Measurements from ENCODE around the gene LPIN1. TPM values are rescaled to one million over a fixed set of nuclear protein-coding genes. Genes with fewer than 3 reads are reported as not detected.
A peak's percentile ranks its signal among the peaks of the same experiment; 100 is the strongest.
"Not testable (repeated sequence)": the region's sequence is repeated elsewhere in the genome, so short reads cannot be mapped to it uniquely, and the experiment has no call there.

The LPIN1 gene
- total RNA-seq, 1 donor from 2014 or later: 12.1 TPM

DNA sequence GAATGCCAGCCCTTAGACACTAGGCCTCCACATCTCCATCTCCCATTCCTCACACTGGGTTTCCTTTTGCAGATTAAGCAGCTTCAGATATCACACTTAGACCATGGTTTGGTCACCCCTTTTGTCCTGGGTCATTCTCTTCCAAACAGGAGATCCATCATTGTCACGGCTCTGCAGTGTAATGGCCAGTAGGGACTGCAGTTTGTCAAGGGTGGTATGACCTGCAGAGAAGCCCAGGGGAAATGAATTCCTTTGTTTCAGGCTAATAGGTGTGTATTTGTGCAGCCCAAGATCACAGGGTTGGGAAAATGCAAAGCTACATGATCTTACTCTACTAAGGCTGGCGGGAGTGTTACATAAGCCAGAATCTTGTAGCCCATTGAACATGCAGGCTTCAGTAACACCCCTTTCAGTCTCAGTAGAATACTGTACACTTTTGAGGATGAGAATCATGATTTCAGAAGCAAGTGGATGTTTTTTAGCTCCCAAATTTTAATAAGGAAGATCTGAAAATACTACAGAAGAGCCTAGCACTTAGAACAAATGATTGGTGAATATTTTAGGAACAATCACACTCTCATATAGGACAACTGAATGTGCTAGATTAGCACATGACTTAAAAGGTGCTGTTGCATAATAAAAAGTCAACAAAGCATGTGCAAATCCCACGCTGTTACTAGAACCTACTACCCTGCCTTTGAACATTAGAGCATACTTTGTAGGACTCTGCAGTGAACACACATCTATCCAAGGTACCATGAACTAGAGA is 24.0 kb upstream of the LPIN1 start:
- Histone ChIP-seq H3K4me3 (ENCODE audit: low read depth, low read length) (no peak overlapping the region), H3K27me3 (ENCODE audit: control insufficient read depth, insufficient read depth, low read length) (peaks cover 8% of the 10 kb centered on the region), H3K36me3 (ENCODE audit: control insufficient read depth, insufficient read depth, low read length) (no peaks in the 10 kb centered on the region)
- no peak for TF ChIP-seq CTCF (IDR thresholded peaks at IDR 0.05; ENCODE audit: insufficient read depth, low read length, severe bottlenecking)
- no peak for FAIRE-seq
- DNase-seq (ENCODE audit: low read depth): peak; percentile 15

DNA sequence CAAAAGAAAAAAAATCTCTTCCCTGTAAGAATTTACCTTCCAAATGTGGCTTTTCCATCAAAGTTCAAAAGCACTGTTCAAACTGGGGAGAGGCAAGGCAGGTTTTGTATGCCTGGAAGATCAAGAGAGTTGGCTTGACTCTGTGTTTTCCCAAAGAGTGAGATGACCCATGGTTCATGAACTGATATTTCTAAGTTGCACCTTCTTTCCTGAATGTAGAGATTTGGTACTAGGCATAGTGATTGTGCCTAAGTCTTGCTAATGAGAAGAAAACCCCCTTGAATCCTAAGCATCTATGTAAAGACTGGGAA is 23.4 kb upstream of the LPIN1 start:
- FAIRE-seq (no peak), DNase-seq (ENCODE audit: low read depth) (no peak)
- no peaks in the 10 kb centered on the region for H3K36me3 ChIP-seq (ENCODE audit: control insufficient read depth, insufficient read depth, low read length)
- peaks cover 6% of the 10 kb centered on the region for H3K27me3 ChIP-seq (ENCODE audit: control insufficient read depth, insufficient read depth, low read length)
- no peak for TF ChIP-seq CTCF (IDR thresholded peaks at IDR 0.05; ENCODE audit: insufficient read depth, low read length, severe bottlenecking)
- H3K4me3 ChIP-seq (ENCODE audit: low read depth, low read length): no peak overlapping the region

- FAIRE-seq (no peak), DNase-seq (ENCODE audit: low read depth) (no peak)
- H3K4me3 ChIP-seq (ENCODE audit: low read depth, low read length): no peak overlapping the region
- peaks cover 6% of the 10 kb centered on the region for H3K27me3 ChIP-seq (ENCODE audit: control insufficient read depth, insufficient read depth, low read length)
- TF ChIP-seq CTCF (IDR thresholded peaks at IDR 0.05; ENCODE audit: insufficient read depth, low read length, severe bottlenecking): no peak
- no peaks in the 10 kb centered on the region for H3K36me3 ChIP-seq (ENCODE audit: control insufficient read depth, insufficient read depth, low read length)
Observed at GRCh38 chr2:11724151-11724550, 22.3 kb upstream of the LPIN1 start.

DNA sequence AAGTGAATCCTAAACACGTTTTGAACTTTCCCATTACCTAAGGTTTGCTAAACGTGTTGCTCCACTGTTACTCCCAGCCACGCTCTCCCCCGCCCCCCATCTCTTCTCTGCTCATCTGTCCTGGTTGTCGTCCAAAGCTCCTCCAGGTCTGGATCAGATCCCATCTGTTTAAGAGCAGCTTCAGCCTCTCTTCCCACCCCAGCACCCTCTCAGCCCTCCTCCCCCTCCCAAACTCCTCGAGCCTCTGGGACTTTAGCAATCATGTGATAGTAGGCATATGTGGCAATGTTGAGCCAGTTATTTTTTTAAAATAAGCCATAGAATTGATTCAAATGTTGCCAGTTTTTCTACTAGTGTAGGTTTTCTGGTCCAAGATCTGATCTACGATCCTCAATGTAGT is 20.0 kb upstream of the LPIN1 start:
- FAIRE-seq: no peak
- Histone ChIP-seq H3K4me3 (ENCODE audit: low read depth, low read length) (no peak overlapping the region), H3K27me3 (ENCODE audit: control insufficient read depth, insufficient read depth, low read length) (peaks cover 3% of the 10 kb centered on the region), H3K36me3 (ENCODE audit: control insufficient read depth, insufficient read depth, low read length) (no peaks in the 10 kb centered on the region)
- TF ChIP-seq CTCF (IDR thresholded peaks at IDR 0.05; ENCODE audit: insufficient read depth, low read length, severe bottlenecking): no peak
- no peak for DNase-seq (ENCODE audit: low read depth)

- TF ChIP-seq CTCF (IDR thresholded peaks at IDR 0.05; ENCODE audit: insufficient read depth, low read length, severe bottlenecking): no peak
- no peak overlapping the region for H3K4me3 ChIP-seq (ENCODE audit: low read depth, low read length)
Observed at GRCh38 chr2:11729362-11730212, 16.8 kb upstream of the LPIN1 start.

GRCh38 chr2:11731214-11731984 is 15.0 kb upstream of the LPIN1 start:
- not testable (repeated sequence) for H3K36me3 ChIP-seq (ENCODE audit: control insufficient read depth, insufficient read depth, low read length); H3K27me3 ChIP-seq (ENCODE audit: control insufficient read depth, insufficient read depth, low read length); H3K4me3 ChIP-seq (ENCODE audit: low read depth, low read length); DNase-seq (ENCODE audit: low read depth); FAIRE-seq

More at GRCh38 chr2:11729362-11730212, 16.8 kb upstream of the LPIN1 start:
- no peaks in the 10 kb centered on the region for H3K27me3 ChIP-seq (ENCODE audit: control insufficient read depth, insufficient read depth, low read length)
- no peak for DNase-seq (ENCODE audit: low read depth)
- no peaks in the 10 kb centered on the region for H3K36me3 ChIP-seq (ENCODE audit: control insufficient read depth, insufficient read depth, low read length)
- no peak for FAIRE-seq

Data from bronchial epithelial cell (primary cell).